Activated gamma-delta T cell treated with Interleukin-2 at 50 U/mL for 16 hours (primary cell): Measurements from ENCODE around the gene EEFSEC.

ENCODE experiments used
- DNase-seq: peaks from one replicate; pipeline ENCODE4 v3.0.0-alpha.2; 2020

EEFSEC gene

GRCh38 chr3:128218548-128219257, 65.4 kb downstream of the EEFSEC start:
- DNase-seq = no peak

GRCh38 chr3:128221328-128221727, 68.0 kb downstream of the EEFSEC start:
- no peak for DNase-seq

- DNase-seq = no peak
Measured at GRCh38 chr3:128222796-128223385, 69.6 kb downstream of the EEFSEC start.

GRCh38 chr3:128226186-128226725, 73.0 kb downstream of the EEFSEC start:
- no peak for DNase-seq

- peak; percentile 19 for DNase-seq
Measured at GRCh38 chr3:128226795-128227395, 73.6 kb downstream of the EEFSEC start.

GRCh38 chr3:128227507-128227906, 74.2 kb downstream of the EEFSEC start:
- DNase-seq = no peak

- no peak for DNase-seq
Measured at GRCh38 chr3:128228366-128228910, 75.2 kb downstream of the EEFSEC start.

GRCh38 chr3:128229106-128229857, 76.0 kb downstream of the EEFSEC start:
- DNase-seq = no peak

- no peak for DNase-seq
Measured at GRCh38 chr3:128231606-128232005, 78.3 kb downstream of the EEFSEC start.

- no peak for DNase-seq
Measured at GRCh38 chr3:128232376-128233178, 79.3 kb downstream of the EEFSEC start.

GRCh38 chr3:128235207-128235926, 82.1 kb downstream of the EEFSEC start:
- no peak for DNase-seq

GRCh38 chr3:128236657-128237056, 83.4 kb downstream of the EEFSEC start:
- DNase-seq = no peak

- DNase-seq = no peak
Measured at GRCh38 chr3:128237348-128238183, 84.3 kb downstream of the EEFSEC start.

- no peak for DNase-seq
Measured at GRCh38 chr3:128238184-128238489, 84.9 kb downstream of the EEFSEC start.

- no peak for DNase-seq
Measured at GRCh38 chr3:128239304-128239703, 86.0 kb downstream of the EEFSEC start.

GRCh38 chr3:128240232-128240631, 87.0 kb downstream of the EEFSEC start:
- DNase-seq = no peak

- no peak for DNase-seq
Measured at GRCh38 chr3:128241741-128242140, 88.5 kb downstream of the EEFSEC start.

GRCh38 chr3:128242818-128243601, 89.7 kb downstream of the EEFSEC start:
- DNase-seq = no peak

- DNase-seq = no peak
Measured at GRCh38 chr3:128243602-128244504, 90.6 kb downstream of the EEFSEC start.
